Lower lobe of right lung (tissue), 2 donors: ENCODE data around the gene COL4A2. TPM values are rescaled to one million over a fixed set of nuclear protein-coding genes. Genes with fewer than 3 reads are reported as not detected.

ENCODE experiments used
- ATAC-seq, 2 donors: fragments of 200-7000 bp; cut with Tn5 transposase; one replicate each; pipeline ENCODE4 v1.9.1; 2020 to 2022; ENCODE audit warnings: mild to moderate bottlenecking in 2 of 2, moderate library complexity in 2 of 2
- DNase-seq: peaks from one replicate; pipeline ENCODE4 v3.0.0-alpha.2; 2020
- H3K27ac ChIP-seq: fragments of 200-600 bp; one replicate; pipeline ENCODE4 v1.8.0; 2022
- H3K27me3 ChIP-seq: fragments of 200-600 bp; one replicate; pipeline ENCODE4 v1.8.0; 2022; ENCODE audit warnings: low read depth
- H3K36me3 ChIP-seq: fragments of 200-600 bp; one replicate; pipeline ENCODE4 v1.8.0; 2022; ENCODE audit warnings: mild to moderate bottlenecking
- H3K4me1 ChIP-seq: fragments of 200-600 bp; one replicate; pipeline ENCODE4 v1.8.0; 2022
- H3K4me3 ChIP-seq: fragments of 200-600 bp; one replicate; pipeline ENCODE4 v1.8.0; 2022; ENCODE audit warnings: mild to moderate bottlenecking
- H3K9me3 ChIP-seq: fragments of 200-600 bp; one replicate; pipeline ENCODE4 v1.8.0; 2022
- CTCF ChIP-seq: fragments of 200-600 bp; IDR thresholded peaks from one replicate; pipeline ENCODE4 v1.8.0; 2022; ENCODE audit warnings: antibody characterized with exemption, mild to moderate bottlenecking
- intact Hi-C: fragments of 100-400 bp; cut with DNase I; formaldehyde crosslinking; loops from one replicate; pipeline ENCODE4 v1.11.0; 2022
- total RNA-seq: library from RNA; stranded (reverse); fragmentation: NEBNext Ultra II Directional; extraction: Animal tissue kit (Norgen Biotek cat#: 25700); gene quantifications from one replicate; pipeline ENCODE4 v1.2.1, GENCODE V29; 2021
- donor health status: DM: no; HTN: yes; CAD: no; lungs with severe emphysema.

Gene COL4A2
- total RNA-seq, 1 donor from 2014 or later: 185 TPM

GRCh38 chr13:110358381-110358780, 51.3 kb downstream of the COL4A2 start:
- Histone ChIP-seq H3K4me3 (no peak overlapping the region), H3K9me3 (no peaks in the 10 kb centered on the region), H3K27me3 (no peaks in the 10 kb centered on the region), H3K27ac (no peak overlapping the region), H3K4me1 (peaks cover 36% of the 10 kb centered on the region), H3K36me3 (peaks cover 6% of the 10 kb centered on the region)
- no peak for ATAC-seq
- TF ChIP-seq CTCF: no peak
- intact Hi-C loops: no loop called here
- DNase-seq: no peak

GRCh38 chr13:110359840-110360301, 52.8 kb downstream of the COL4A2 start:
- intact Hi-C loops: no loop called here
- H3K4me3 ChIP-seq: no peak overlapping the region
- no peaks in the 10 kb centered on the region for H3K9me3 ChIP-seq
- H3K27ac ChIP-seq: peak overlapping the region; percentile 38
- H3K4me1 ChIP-seq: peaks cover 27% of the 10 kb centered on the region
- peaks cover 6% of the 10 kb centered on the region for H3K36me3 ChIP-seq
- ATAC-seq (no peak), DNase-seq (no peak)
- no peak for TF ChIP-seq CTCF
- H3K27me3 ChIP-seq: no peaks in the 10 kb centered on the region

- DNase-seq (no peak), ATAC-seq (no peak)
- H3K9me3 ChIP-seq: no peaks in the 10 kb centered on the region
- H3K27me3 ChIP-seq: no peaks in the 10 kb centered on the region
- peaks cover 6% of the 10 kb centered on the region for H3K36me3 ChIP-seq
- H3K4me3 ChIP-seq: no peak overlapping the region
- no peak for TF ChIP-seq CTCF
- H3K27ac ChIP-seq: peak overlapping the region; percentile 38
- intact Hi-C loops: no loop called here
- peaks cover 25% of the 10 kb centered on the region for H3K4me1 ChIP-seq
Observed at GRCh38 chr13:110360598-110360997, 53.5 kb downstream of the COL4A2 start.

GRCh38 chr13:110361365-110361911, 54.4 kb downstream of the COL4A2 start:
- DNase-seq (no peak), ATAC-seq (peak; percentile 68 to 77)
- intact Hi-C loops: no loop called here
- Histone ChIP-seq H3K4me1 (peaks cover 25% of the 10 kb centered on the region), H3K27ac (peak overlapping the region; percentile 38), H3K27me3 (no peaks in the 10 kb centered on the region), H3K4me3 (no peak overlapping the region), H3K36me3 (peaks cover 6% of the 10 kb centered on the region), H3K9me3 (no peaks in the 10 kb centered on the region)
- TF ChIP-seq CTCF: no peak

GRCh38 chr13:110363010-110363409, 55.9 kb downstream of the COL4A2 start:
- Histone ChIP-seq H3K36me3 (peaks cover 6% of the 10 kb centered on the region), H3K27me3 (no peaks in the 10 kb centered on the region), H3K9me3 (no peaks in the 10 kb centered on the region), H3K4me3 (no peak overlapping the region), H3K4me1 (peaks cover 25% of the 10 kb centered on the region), H3K27ac (no peak overlapping the region)
- intact Hi-C loops: no loop called here
- TF ChIP-seq CTCF: peak; percentile 6
- no peak for DNase-seq
- ATAC-seq: peak; percentile 25 to 62
